Testis (tissue), 3 donors: Measurements from ENCODE around the gene RIPOR2. TPM values are rescaled to one million over a fixed set of nuclear protein-coding genes. Genes with fewer than 3 reads are reported as not detected.
"Not testable (repeated sequence)": the region's sequence is repeated elsewhere in the genome, so short reads cannot be mapped to it uniquely, and the experiment has no call there.

ENCODE experiments used
- DNase-seq: peaks from one replicate; pipeline ENCODE4 v3.0.0-alpha.2; 2019
- H3K27ac ChIP-seq, 2 donors: fragments of 200-600 bp; sonication (generic); one replicate each; pipeline ENCODE4 v1.5.1; 2019
- H3K27me3 ChIP-seq: fragments of 200-600 bp; sonication (generic); one replicate; pipeline ENCODE4 v1.5.1; 2019
- H3K36me3 ChIP-seq: fragments of 200-600 bp; sonication (generic); one replicate; pipeline ENCODE4 v1.5.1; 2017; ENCODE audit warnings: low read depth; ENCODE audit errors: missing control alignments
- H3K4me1 ChIP-seq: fragments of 200-600 bp; sonication (generic); one replicate; pipeline ENCODE4 v1.5.1; 2019
- H3K4me3 ChIP-seq, 2 donors: fragments of 200-600 bp; sonication (generic); one replicate each; pipeline ENCODE4 v1.5.1; 2017 to 2019
- H3K9me3 ChIP-seq: fragments of 200-600 bp; sonication (generic); one replicate; pipeline ENCODE4 v1.5.1; 2017
- CTCF ChIP-seq, 3 experiments: fragments of 450-650 bp in 2 of 3; fragments of 200-600 bp in 1 of 3; sonication (generic) in 1 of 3; IDR thresholded peaks; one replicate each; pipeline ENCODE4 v1.5.1; 2016 to 2019; ENCODE audit warnings: antibody characterized with exemption in 3 of 3, mild to moderate bottlenecking in 2 of 3, moderate library complexity in 1 of 3
- POLR2A ChIP-seq: fragments of 450-650 bp; IDR thresholded peaks from one replicate; pipeline ENCODE4 v1.6.1; 2017; ENCODE audit warnings: antibody characterized with exemption, mild to moderate bottlenecking, moderate library complexity
- WGBS, 2 donors: methylation state at CpG; one replicate each; pipeline ENCODE4 v1.1.5; 2018; 5-methylcytosine and 5-hydroxymethylcytosine counted together
- intact Hi-C: fragments of 100-400 bp; cut with DNase I; formaldehyde crosslinking; loops from one replicate; pipeline ENCODE4 v1.15.1; 2023; ENCODE audit warnings: low total_unique reads
- polyA plus RNA-seq: library from polyadenylated mRNA; stranded (reverse); fragments of 350-450 nt; fragmentation: Illumina TruSeq; extraction: RNeasy Lipid Tissue Mini Kit (QIAGEN cat#74804); gene quantifications from one replicate; pipeline ENCODE4 v1.2.3, GENCODE V29; 2014; ENCODE audit warnings: low read depth, low replicate concordance; ENCODE audit not compliant: insufficient read depth
- total RNA-seq, 2 donors: library from RNA; depleted of rRNA; stranded (reverse); fragments of >200 nt; gene quantifications; one replicate each; pipeline ENCODE4 v1.2.3, GENCODE V29; 2016

The RIPOR2 gene
- total and polyA plus RNA-seq, 3 donors from 2014 or later: 3.7 to 15.1 (median 10.0) TPM

- Histone ChIP-seq H3K27ac (no peak overlapping the region), H3K36me3 (no peaks in the 10 kb centered on the region), H3K9me3 (no peaks in the 10 kb centered on the region), H3K27me3 (no peaks in the 10 kb centered on the region), H3K4me1 (no peaks in the 10 kb centered on the region), H3K4me3 (no peak overlapping the region)
- TF ChIP-seq POLR2A (no peak), CTCF (IDR thresholded peaks at IDR 0.05) (no peak)
- DNase-seq: no peak
- 85 to 93% methylated on average over 6 of the region's 6 CpGs for WGBS, 2 donors
- intact Hi-C loops: no loop called here
Observed at GRCh38 chr6:24757611-24758010, 178.1 kb downstream of the RIPOR2 start.

DNA sequence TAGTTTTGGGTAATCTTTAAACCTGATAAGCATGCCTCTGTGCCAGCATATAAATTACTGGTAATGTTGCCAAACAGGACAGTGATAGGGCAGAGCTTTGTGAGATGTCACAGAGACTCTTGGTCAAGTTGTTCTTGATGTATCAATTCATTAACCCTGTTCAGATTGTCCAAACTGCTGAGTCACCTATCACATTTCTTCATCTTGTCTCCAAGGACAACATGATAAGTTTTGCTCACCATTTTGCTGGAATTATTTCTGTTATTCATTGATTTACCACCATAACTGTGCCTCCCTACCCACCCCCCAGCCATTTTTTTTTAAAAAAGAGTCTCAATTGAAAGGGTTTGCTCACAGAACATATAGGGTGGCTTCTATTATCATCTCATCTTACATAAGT is 180.5 kb downstream of the RIPOR2 start:
- no peaks in the 10 kb centered on the region for H3K36me3 ChIP-seq

DNA sequence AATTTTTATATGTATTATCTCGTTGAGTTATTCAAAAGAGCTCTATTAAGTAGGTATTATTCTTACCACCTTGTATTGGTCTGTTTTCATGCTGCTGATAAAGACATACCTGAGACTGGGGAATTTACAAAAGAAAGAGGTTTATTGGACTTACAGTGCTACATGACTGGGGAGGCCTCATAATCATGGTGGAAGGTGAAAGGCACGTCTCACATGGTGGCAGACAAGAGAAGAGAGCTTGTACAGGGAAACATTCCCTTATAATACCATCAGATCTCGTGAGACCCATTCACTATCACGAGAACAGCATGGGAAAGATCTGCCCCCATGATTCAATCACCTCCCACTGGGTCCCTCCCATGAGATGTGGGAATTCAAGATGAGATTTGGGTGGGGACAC is 181.4 kb downstream of the RIPOR2 start:
- H3K9me3 ChIP-seq, H3K36me3 ChIP-seq, H3K4me3 ChIP-seq, H3K27ac ChIP-seq, DNase-seq, H3K4me1 ChIP-seq, intact Hi-C loops, H3K27me3 ChIP-seq: not testable (repeated sequence)
- 92% methylated on average over 4 of the region's 4 CpGs for WGBS, 2 donors

More for the DNA sequence above, 180.5 kb downstream of the RIPOR2 start:
- no peak for DNase-seq
- TF ChIP-seq CTCF (IDR thresholded peaks at IDR 0.05): no peak
- TF ChIP-seq POLR2A: no peak
- Histone ChIP-seq H3K4me1 (no peaks in the 10 kb centered on the region), H3K27ac (no peak overlapping the region), H3K9me3 (no peaks in the 10 kb centered on the region), H3K27me3 (no peaks in the 10 kb centered on the region), H3K4me3 (no peak overlapping the region)
- intact Hi-C loops: no loop called here

Other genes with a start within 250 kb of the RIPOR2 start
- gene C6orf62, start 216.8 kb downstream of the RIPOR2 start, total RNA-seq: 100 to 1,000 TPM; 109 to 128 TPM
- gene C6orf62, start 216.8 kb downstream of the RIPOR2 start, polyA plus RNA-seq: 139 TPM
- gene GMNN, start 161.0 kb downstream of the RIPOR2 start, total RNA-seq: 10 to 100 TPM; 23.8 to 37.4 TPM
- gene GMNN, start 161.0 kb downstream of the RIPOR2 start, polyA plus RNA-seq: 67.2 TPM
- gene ARMH2, start 137.0 kb downstream of the RIPOR2 start, total RNA-seq: 1 to 10 TPM; 2.1 to 3.4 TPM
- 31.7 TPM for gene ARMH2, start 137.0 kb downstream of the RIPOR2 start, polyA plus RNA-seq